Neural crest cell (in vitro differentiated cells): ENCODE measurements around the gene HSD17B8. TPM values are rescaled to one million over a fixed set of nuclear protein-coding genes. Genes with fewer than 3 reads are reported as not detected.

Source experiments
- DNase-seq: peaks from one replicate; pipeline ENCODE4 v3.0.0; 2021; ENCODE audit warnings: low read depth, mixed read lengths, low spot score
- H3K27ac Mint-ChIP-seq: one replicate; pipeline ENCODE4 v1.8.0; 2021; ENCODE audit warnings: mild to moderate bottlenecking, mixed read lengths; ENCODE audit not compliant: unreplicated experiment
- H3K27me3 Mint-ChIP-seq: 2 replicates; pipeline ENCODE4 v1.8.0; 2021; ENCODE audit warnings: low read depth, mild to moderate bottlenecking, mixed read lengths
- H3K36me3 Mint-ChIP-seq: 2 replicates; pipeline ENCODE4 v1.8.0; 2021; ENCODE audit warnings: low read depth, mild to moderate bottlenecking, mixed read lengths
- H3K4me1 Mint-ChIP-seq: 2 replicates; pipeline ENCODE4 v1.8.0; 2021; ENCODE audit warnings: mixed read lengths
- H3K4me3 Mint-ChIP-seq: one replicate; pipeline ENCODE4 v1.8.0; 2021; ENCODE audit warnings: mild to moderate bottlenecking, mixed read lengths
- H3K9me3 Mint-ChIP-seq: 2 replicates; pipeline ENCODE4 v1.8.0; 2021; ENCODE audit warnings: mixed read lengths
- CTCF ChIP-seq: fragments of 200-600 bp; sonication (generic); conservative IDR thresholded peaks from 2 replicates; pipeline ENCODE4 v1.5.0; 2021; ENCODE audit warnings: antibody characterized with exemption, mild to moderate bottlenecking
- total RNA-seq: library from RNA; stranded (reverse); gene quantifications from 2 replicates; pipeline ENCODE4 v1.2.1, GENCODE V29; 2021

Gene HSD17B8
- total RNA-seq, 1 donor from 2014 or later, result 3.3 TPM

- DNase-seq, result no peak
- H3K4me3 Mint-ChIP-seq, result no peak overlapping the region
- H3K4me1 Mint-ChIP-seq, result peaks cover 15% of the 10 kb centered on the region
- H3K9me3 Mint-ChIP-seq, result peaks cover 7% of the 10 kb centered on the region
- H3K36me3 Mint-ChIP-seq, result peaks cover 2% of the 10 kb centered on the region
- no peak for TF ChIP-seq CTCF
- H3K27me3 Mint-ChIP-seq, result peaks cover 28% of the 10 kb centered on the region
- no peak overlapping the region for H3K27ac Mint-ChIP-seq
These were observed 18.7 kb upstream of the HSD17B8 start for GRCh38 chr6:33185654-33186187.

GRCh38 chr6:33187809-33188208 lies 16.6 kb upstream of the HSD17B8 start:
- peaks cover 2% of the 10 kb centered on the region for H3K36me3 Mint-ChIP-seq
- DNase-seq, result no peak
- no peak for TF ChIP-seq CTCF
- peaks cover 7% of the 10 kb centered on the region for H3K9me3 Mint-ChIP-seq
- no peak overlapping the region for H3K4me3 Mint-ChIP-seq
- H3K4me1 Mint-ChIP-seq, result peaks cover 29% of the 10 kb centered on the region
- H3K27ac Mint-ChIP-seq, result no peak overlapping the region
- H3K27me3 Mint-ChIP-seq, result peaks cover 48% of the 10 kb centered on the region

GRCh38 chr6:33189164-33189563 lies 15.3 kb upstream of the HSD17B8 start:
- Mint-ChIP-seq H3K27me3 (peaks cover 57% of the 10 kb centered on the region), H3K36me3 (peaks cover 2% of the 10 kb centered on the region), H3K9me3 (peaks cover 4% of the 10 kb centered on the region), H3K4me3 (no peak overlapping the region), H3K27ac (no peak overlapping the region), H3K4me1 (peaks cover 35% of the 10 kb centered on the region)
- TF ChIP-seq CTCF, result no peak
- no peak for DNase-seq

- no peaks in the 10 kb centered on the region for H3K9me3 Mint-ChIP-seq
- peak overlapping the region; percentile 17 for H3K4me3 Mint-ChIP-seq
- H3K4me1 Mint-ChIP-seq, result peaks cover 35% of the 10 kb centered on the region
- no peak overlapping the region for H3K27ac Mint-ChIP-seq
- H3K36me3 Mint-ChIP-seq, result peaks cover 4% of the 10 kb centered on the region
- DNase-seq, result no peak
- TF ChIP-seq CTCF, result no peak
- H3K27me3 Mint-ChIP-seq, result peaks cover 54% of the 10 kb centered on the region
These were observed 14.6 kb upstream of the HSD17B8 start for GRCh38 chr6:33189625-33190448.

GRCh38 chr6:33190504-33191107 lies 13.8 kb upstream of the HSD17B8 start:
- Mint-ChIP-seq H3K36me3 (peaks cover 11% of the 10 kb centered on the region), H3K27ac (no peak overlapping the region), H3K27me3 (peaks cover 53% of the 10 kb centered on the region), H3K4me3 (peak overlapping the region; percentile 31), H3K9me3 (no peaks in the 10 kb centered on the region), H3K4me1 (peaks cover 40% of the 10 kb centered on the region)
- TF ChIP-seq CTCF, result no peak
- no peak for DNase-seq
